Neuronal stem cell (in vitro differentiated cells): ENCODE results near the gene AHSP.
"Not testable (repeated sequence)": the region's sequence is repeated elsewhere in the genome, so short reads cannot be mapped to it uniquely, and the experiment has no call there.

ENCODE experiments used
- DNase-seq: peaks from one replicate; pipeline ENCODE4 v3.0.0-alpha.2; 2013; ENCODE audit warnings: low spot score
- H2AFZ ChIP-seq: one replicate; pipeline ENCODE4 v1.6.1; 2013; ENCODE audit warnings: mild to moderate bottlenecking, low read length, inconsistent platforms
- H2AK5ac ChIP-seq: 2 replicates; pipeline ENCODE4 v1.6.1; 2013; ENCODE audit warnings: low read depth, mild to moderate bottlenecking, inconsistent platforms, low read length, moderate library complexity, mixed read lengths
- H2BK120ac ChIP-seq: 2 replicates; pipeline ENCODE4 v1.6.1; 2013; ENCODE audit warnings: low read depth, mild to moderate bottlenecking, inconsistent platforms, low read length, moderate library complexity, mixed read lengths
- H2BK12ac ChIP-seq: one replicate; pipeline ENCODE4 v1.6.1; 2013; ENCODE audit warnings: low read length, inconsistent platforms
- H2BK15ac ChIP-seq: 2 replicates; pipeline ENCODE4 v1.6.1; 2013; ENCODE audit warnings: mild to moderate bottlenecking, low read length, inconsistent platforms, mixed read lengths
- H2BK5ac ChIP-seq: one replicate; pipeline ENCODE4 v1.6.1; 2013; ENCODE audit warnings: inconsistent platforms, mild to moderate bottlenecking, low read length, moderate library complexity
- H3K14ac ChIP-seq: one replicate; pipeline ENCODE4 v1.6.1; 2013; ENCODE audit warnings: low read length, inconsistent platforms
- H3K18ac ChIP-seq: 2 replicates; pipeline ENCODE4 v1.6.1; 2013; ENCODE audit warnings: low read length, inconsistent platforms
- H3K23ac ChIP-seq: 2 replicates; pipeline ENCODE4 v1.6.1; 2013; ENCODE audit warnings: low read depth, mild to moderate bottlenecking, mixed read lengths, low read length, inconsistent platforms; ENCODE audit not compliant: poor library complexity
- H3K27ac ChIP-seq: replicated peaks from 3 replicates; pipeline ENCODE4 v1.5.1; 2013; ENCODE audit warnings: low read length, inconsistent platforms
- H3K27me3 ChIP-seq, 3 experiments: 2 replicates each; pipeline ENCODE4 v1.6.1; 2013; ENCODE audit warnings: low read length in 3 of 3, mild to moderate bottlenecking in 2 of 3, inconsistent platforms in 1 of 3, low read depth in 1 of 3, mixed read lengths in 1 of 3, moderate library complexity in 1 of 3; ENCODE audit not compliant: control insufficient read depth in 3 of 3, insufficient read depth in 3 of 3
- H3K36me3 ChIP-seq, 2 donors: replicated peaks in 1 of 2; 2 replicates each; pipeline ENCODE4 v1.6.1; 2013; ENCODE audit warnings: low read length in 2 of 2; ENCODE audit not compliant: control insufficient read depth in 2 of 2, insufficient read depth in 2 of 2
- H3K4ac ChIP-seq: 2 replicates; pipeline ENCODE4 v1.6.1; 2013; ENCODE audit warnings: inconsistent platforms, mild to moderate bottlenecking, low read length, moderate library complexity
- H3K4me1 ChIP-seq, 2 donors: 1 replicate in 1 of 2; 2 replicates in 1 of 2; pipeline ENCODE4 v1.6.1; 2013; ENCODE audit warnings: low read length in 2 of 2, low read depth in 1 of 2; ENCODE audit not compliant: control insufficient read depth in 2 of 2, insufficient read depth in 1 of 2
- H3K4me2 ChIP-seq: one replicate; pipeline ENCODE4 v1.6.1; 2013; ENCODE audit warnings: mild to moderate bottlenecking, low read length, inconsistent platforms; ENCODE audit not compliant: insufficient read depth, poor library complexity, severe bottlenecking
- H3K4me3 ChIP-seq, 2 donors: 2 replicates each; pipeline ENCODE4 v1.5.1; 2013; ENCODE audit warnings: low read length in 2 of 2, mild to moderate bottlenecking in 2 of 2, inconsistent platforms in 1 of 2, moderate library complexity in 1 of 2
- H3K79me1 ChIP-seq: one replicate; pipeline ENCODE4 v1.6.1; 2013; ENCODE audit warnings: low read depth, mild to moderate bottlenecking, inconsistent platforms, low read length, moderate library complexity
- H3K9ac ChIP-seq: one replicate; pipeline ENCODE4 v1.6.1; 2013; ENCODE audit warnings: mild to moderate bottlenecking, low read depth, low read length, inconsistent platforms; ENCODE audit not compliant: poor library complexity
- H3K9me3 ChIP-seq, 2 donors: replicated peaks in 1 of 2; 2 replicates each; pipeline versions ENCODE3 to v1.6.1; 2013; ENCODE audit warnings: low read length in 2 of 2, mild to moderate bottlenecking in 2 of 2, inconsistent platforms in 1 of 2, low read depth in 1 of 2, mixed read lengths in 1 of 2, moderate library complexity in 1 of 2; ENCODE audit not compliant: control insufficient read depth in 2 of 2, insufficient read depth in 1 of 2
- H4K8ac ChIP-seq: one replicate; pipeline ENCODE4 v1.6.1; 2013; ENCODE audit warnings: low read depth, mild to moderate bottlenecking, inconsistent platforms, low read length, moderate library complexity
- H4K91ac ChIP-seq: one replicate; pipeline ENCODE4 v1.6.1; 2013; ENCODE audit warnings: low read length, low read depth, mild to moderate bottlenecking, inconsistent platforms; ENCODE audit not compliant: poor library complexity
- WGBS, 2 donors: extraction: QIAGEN DNeasy Blood & Tissue Kit; methylation state at CpG; one replicate each; pipeline ENCODE4 v1.1.7; 2013; ENCODE audit warnings: missing lambda C conversion rate in 2 of 2, mixed read lengths in 1 of 2; ENCODE audit not compliant: insufficient read length in 2 of 2, insufficient replicate concordance in 1 of 2; ENCODE audit errors: extremely low coverage in 2 of 2; 5-methylcytosine and 5-hydroxymethylcytosine counted together

AHSP gene

GRCh38 chr16:31523768-31524167 lies 3.9 kb upstream of the AHSP start:
- H3K4me1 ChIP-seq, H2BK12ac ChIP-seq, H3K4me2 ChIP-seq, H3K18ac ChIP-seq, H2BK5ac ChIP-seq, H3K14ac ChIP-seq, H2BK120ac ChIP-seq, H2BK15ac ChIP-seq, H3K36me3 ChIP-seq, H3K9ac ChIP-seq, DNase-seq, H3K27ac ChIP-seq, H3K79me1 ChIP-seq, H3K4ac ChIP-seq, H2AK5ac ChIP-seq, H3K9me3 ChIP-seq, H3K4me3 ChIP-seq, H4K91ac ChIP-seq, H2AFZ ChIP-seq, H4K8ac ChIP-seq, H3K23ac ChIP-seq: not testable (repeated sequence)
- H3K27me3 ChIP-seq = peaks cover 0 to 14% (median 12%) of the 10 kb centered on the region in 3 experiments
- no CpG with 5 or more reads among the region's 6 CpGs for WGBS, 2 donors

DNA sequence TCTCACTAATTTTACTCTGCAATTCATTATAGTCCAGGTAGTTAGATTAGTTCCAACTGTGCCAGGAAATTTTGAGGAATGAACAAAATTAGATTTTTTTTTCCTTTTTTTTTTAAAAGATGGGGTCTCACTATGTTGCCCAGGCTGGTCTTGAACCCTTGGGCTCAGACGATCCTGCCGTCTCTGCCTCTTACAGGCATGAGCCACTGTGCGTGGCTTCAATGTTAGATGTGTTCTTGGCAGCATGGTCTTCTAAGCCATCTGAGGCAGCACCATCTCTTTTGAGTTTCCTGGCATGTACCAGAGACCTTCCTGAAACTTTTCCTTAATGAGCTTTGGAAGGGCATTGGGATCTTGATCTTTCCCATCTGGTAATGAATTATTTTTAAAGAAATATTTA lies 2.6 kb upstream of the AHSP start:
- no peak overlapping the region for H3K14ac ChIP-seq
- no peak overlapping the region for H2BK15ac ChIP-seq
- no peak overlapping the region for H3K4me2 ChIP-seq
- H3K4me3 ChIP-seq = no peak overlapping the region
- no peaks in the 10 kb centered on the region for H3K36me3 ChIP-seq
- no peak overlapping the region for H2BK12ac ChIP-seq
- no peak overlapping the region for H3K23ac ChIP-seq
- no peaks in the 10 kb centered on the region for H3K79me1 ChIP-seq
- DNase-seq = no peak
- peaks cover 0 to 26% (median 24%) of the 10 kb centered on the region in 3 experiments for H3K27me3 ChIP-seq
- H4K8ac ChIP-seq = no peak overlapping the region
- no peak overlapping the region for H4K91ac ChIP-seq
- H3K27ac ChIP-seq = no peak overlapping the region
- no peak overlapping the region for H2AK5ac ChIP-seq
- H2BK5ac ChIP-seq = no peak overlapping the region
- H3K9ac ChIP-seq = no peak overlapping the region
- H3K9me3 ChIP-seq = peaks cover 2 to 3% of the 10 kb centered on the region in 2 donors
- no peak overlapping the region for H2AFZ ChIP-seq
- WGBS, 2 donors = no CpG with 5 or more reads among the region's 3 CpGs
- H3K4ac ChIP-seq = no peak overlapping the region
- no peak overlapping the region for H3K18ac ChIP-seq
- H2BK120ac ChIP-seq = no peak overlapping the region
- peaks cover 2 to 3% of the 10 kb centered on the region in 2 donors for H3K4me1 ChIP-seq

GRCh38 chr16:31528523-31529107 lies 915 bp downstream of the AHSP start:
- no peak overlapping the region for H4K8ac ChIP-seq
- peaks cover 3 to 9% of the 10 kb centered on the region in 2 donors for H3K9me3 ChIP-seq
- no CpG with 5 or more reads among the region's 11 CpGs for WGBS, 2 donors
- H2AK5ac ChIP-seq = no peak overlapping the region
- H2BK5ac ChIP-seq = no peak overlapping the region
- H2BK120ac ChIP-seq = no peak overlapping the region
- no peaks in the 10 kb centered on the region for H3K79me1 ChIP-seq
- no peak overlapping the region for H3K4me3 ChIP-seq
- peaks cover 0 to 42% (median 34%) of the 10 kb centered on the region in 3 experiments for H3K27me3 ChIP-seq
- no peak for DNase-seq
- H3K4ac ChIP-seq = no peak overlapping the region
- no peak overlapping the region for H2BK12ac ChIP-seq
- no peak overlapping the region for H3K18ac ChIP-seq
- H3K14ac ChIP-seq = no peak overlapping the region
- H2AFZ ChIP-seq = peak overlapping the region; percentile 78
- no peak overlapping the region for H2BK15ac ChIP-seq
- H3K9ac ChIP-seq = no peak overlapping the region
- peaks cover 0 to 4% of the 10 kb centered on the region in 2 donors for H3K4me1 ChIP-seq
- no peak overlapping the region for H3K23ac ChIP-seq
- peak overlapping the region; percentile 56 for H3K4me2 ChIP-seq
- H3K36me3 ChIP-seq = no peaks in the 10 kb centered on the region
- H4K91ac ChIP-seq = no peak overlapping the region
- H3K27ac ChIP-seq = no peak overlapping the region

DNA sequence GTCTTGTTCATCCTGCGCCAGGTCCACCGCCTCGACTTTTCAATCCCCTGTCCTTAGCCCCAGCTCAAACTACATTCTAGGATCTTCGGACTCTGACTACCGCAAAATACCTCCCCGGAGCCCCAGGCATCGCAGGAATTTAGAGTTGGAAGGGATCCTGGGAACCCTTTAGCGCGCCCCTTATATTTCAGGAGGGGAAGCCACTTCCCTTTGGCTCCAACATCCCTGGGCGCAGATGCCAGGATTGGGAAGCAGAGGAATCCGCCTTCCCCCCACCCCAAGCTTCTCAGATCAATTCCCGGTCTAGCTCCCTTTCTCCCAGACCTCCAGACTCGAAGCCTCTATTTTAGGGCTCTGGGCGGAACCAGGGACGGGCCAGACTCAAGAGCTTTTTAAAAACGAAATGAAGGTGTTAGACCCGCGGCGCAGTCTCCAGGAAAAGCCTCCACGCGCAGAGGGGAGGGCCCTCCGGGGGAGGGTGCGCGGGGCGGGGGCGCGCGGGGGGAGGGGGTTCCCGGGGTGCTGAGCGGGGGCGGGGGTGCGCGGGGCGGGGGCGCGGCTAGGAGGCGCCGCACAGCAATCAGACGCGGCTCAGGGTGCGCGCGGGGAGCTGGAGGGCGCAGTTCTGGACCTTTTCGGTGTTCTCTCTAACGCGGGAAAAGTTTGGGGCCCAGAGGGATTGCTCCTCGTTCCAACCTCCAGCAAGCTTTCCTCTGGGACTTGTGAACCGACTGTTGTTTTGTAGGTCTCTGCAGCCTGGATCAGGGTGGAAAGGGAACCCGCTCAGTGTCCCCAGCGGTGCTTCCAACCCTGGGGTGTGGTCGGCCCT lies 1.6 kb downstream of the AHSP start:
- no CpG with 5 or more reads among the region's 52 CpGs for WGBS, 2 donors
- H2BK12ac ChIP-seq = no peak overlapping the region
- H4K91ac ChIP-seq = no peak overlapping the region
- no peak overlapping the region for H3K4ac ChIP-seq
- no peak for DNase-seq
- no peak overlapping the region for H3K18ac ChIP-seq
- peak overlapping the region; percentile 10 to 68 for H3K4me3 ChIP-seq
- H2AK5ac ChIP-seq = no peak overlapping the region
- H3K23ac ChIP-seq = no peak overlapping the region
- H2BK15ac ChIP-seq = peak overlapping the region; percentile 42
- H3K4me1 ChIP-seq = peaks cover 0 to 4% of the 10 kb centered on the region in 2 donors
- H4K8ac ChIP-seq = no peak overlapping the region
- H3K27me3 ChIP-seq = peaks cover 0 to 42% (median 34%) of the 10 kb centered on the region in 3 experiments
- H3K79me1 ChIP-seq = no peaks in the 10 kb centered on the region
- no peak overlapping the region for H2BK120ac ChIP-seq
- H2AFZ ChIP-seq = peak overlapping the region; percentile 78
- no peaks in the 10 kb centered on the region for H3K36me3 ChIP-seq
- no peak overlapping the region for H2BK5ac ChIP-seq
- peaks cover 3 to 9% of the 10 kb centered on the region in 2 donors for H3K9me3 ChIP-seq
- no peak overlapping the region for H3K27ac ChIP-seq
- no peak overlapping the region for H3K9ac ChIP-seq
- H3K14ac ChIP-seq = no peak overlapping the region
- peak overlapping the region; percentile 56 for H3K4me2 ChIP-seq
